Measurements from ENCODE around the gene CYP27A1. TPM values are rescaled to one million over a fixed set of nuclear protein-coding genes. Genes with fewer than 3 reads are reported as not detected.

The CYP27A1 gene
- total and polyA plus RNA-seq, 9 of the 15 experiments (the other 6 are each of a cell fraction or from before 2014, with no cell fraction given), result 0.20 TPM; not detected in 8

DNA sequence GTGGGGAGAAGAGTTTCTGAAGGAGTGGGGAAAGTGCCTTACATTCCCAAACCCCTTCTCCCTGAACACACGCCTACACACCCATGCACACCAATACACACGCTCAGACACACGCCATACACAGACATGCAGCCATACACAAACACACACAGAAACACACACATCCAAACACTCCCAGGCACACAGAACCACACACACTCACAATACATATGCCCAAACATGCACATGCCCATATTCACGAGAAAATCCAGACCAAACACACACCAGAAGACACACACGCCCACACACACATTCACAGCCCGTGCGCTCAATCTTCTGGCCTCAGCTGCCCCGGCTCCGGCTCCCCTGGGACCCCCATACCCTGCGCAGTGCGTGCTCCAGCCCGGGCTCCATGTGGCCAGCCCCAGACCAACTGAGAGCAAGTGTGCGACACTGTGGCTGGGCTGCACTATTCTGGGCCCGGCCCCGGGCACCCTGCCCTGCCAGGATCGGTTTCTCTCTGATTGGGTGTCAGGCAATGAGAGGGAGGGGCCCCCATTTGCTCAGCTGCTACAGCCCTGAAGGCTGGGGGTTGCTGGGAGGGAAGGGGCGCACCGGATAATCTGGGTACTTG lies 49.5 kb downstream of the CYP27A1 start, which contains the start of gene PRKAG3 (continued):
- TF ChIP-seq E2F8 (IDR thresholded peaks at IDR 0.05; ENCODE audit: low read depth, partially characterized antibody), result no peak
- TF ChIP-seq ARID4B (CRISPR knock-in tag; IDR thresholded peaks at IDR 0.05), result no peak
- TF ChIP-seq SP1 (CRISPR knock-in tag; IDR thresholded peaks at IDR 0.05), result no peak
- no peak for TF ChIP-seq COPS2 (conservative IDR thresholded peaks at IDR 0.05)
- no peak for TF ChIP-seq ZNF184 (CRISPR knock-in tag; IDR thresholded peaks at IDR 0.05)
- TF ChIP-seq KLF6 (CRISPR knock-in tag; IDR thresholded peaks at IDR 0.05; ENCODE audit: borderline replicate concordance), result no peak
- TF ChIP-seq U2AF1 (optimal IDR thresholded peaks at IDR 0.05; ENCODE audit: low read depth, low read length), result no peak

Data from K562 (cell line).